Stimulated activated CD8-positive, alpha-beta memory T cell treated with anti-CD3 and anti-CD28 coated beads, Interleukin-12 subunit alpha, Interleukin-12 subunit beta, amount 100 ng/mL, for 24 hours (primary cell): ENCODE measurements around the gene DHRSX.
"Not testable (repeated sequence)": the region's sequence is repeated elsewhere in the genome, so short reads cannot be mapped to it uniquely, and the experiment has no call there.

Experiments
- DNase-seq: peaks from one replicate; pipeline ENCODE4 v3.0.0-alpha.2; 2020; ENCODE audit errors: extremely low read depth

DHRSX gene

DNA sequence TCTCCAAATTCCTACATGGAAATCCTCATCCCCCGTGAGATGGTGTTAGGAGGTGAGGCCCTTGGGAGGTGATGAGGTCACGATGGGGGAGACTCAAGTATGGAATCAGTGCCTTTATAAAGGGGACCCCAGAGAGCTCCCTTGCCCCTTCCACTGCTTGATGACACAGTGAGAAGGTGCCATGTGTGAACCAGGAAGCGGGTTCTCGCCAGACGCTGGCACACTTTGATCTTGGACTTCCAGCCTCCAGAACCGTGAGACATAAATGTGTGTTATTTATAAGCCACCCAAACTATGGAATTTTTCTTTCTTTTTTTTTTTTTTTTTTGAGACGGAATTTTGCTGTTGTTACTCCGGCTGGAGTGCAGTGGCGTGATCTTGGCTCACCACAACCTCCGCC lies 237.6 kb downstream of the DHRSX start:
- no peak for DNase-seq

DNA sequence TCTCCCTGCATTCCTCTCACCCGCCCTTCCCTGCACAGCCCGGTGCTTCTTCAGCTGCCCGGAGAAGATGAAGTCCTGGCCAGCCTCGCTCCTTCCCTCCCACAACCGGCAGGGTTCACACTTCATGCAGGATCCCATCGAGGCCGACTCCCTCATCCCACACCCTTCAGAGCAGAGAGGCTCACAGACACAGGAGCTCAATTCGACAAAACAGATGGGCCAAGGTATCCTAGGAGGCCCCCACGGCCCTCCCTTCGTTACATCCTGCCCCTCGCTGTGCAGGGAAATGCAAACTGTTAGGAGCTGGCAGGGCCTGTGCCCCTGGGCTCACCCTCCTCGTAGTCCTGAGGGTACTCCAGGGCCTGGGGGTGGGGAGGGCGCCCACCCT lies 238.1 kb downstream of the DHRSX start:
- DNase-seq = no peak

DNA sequence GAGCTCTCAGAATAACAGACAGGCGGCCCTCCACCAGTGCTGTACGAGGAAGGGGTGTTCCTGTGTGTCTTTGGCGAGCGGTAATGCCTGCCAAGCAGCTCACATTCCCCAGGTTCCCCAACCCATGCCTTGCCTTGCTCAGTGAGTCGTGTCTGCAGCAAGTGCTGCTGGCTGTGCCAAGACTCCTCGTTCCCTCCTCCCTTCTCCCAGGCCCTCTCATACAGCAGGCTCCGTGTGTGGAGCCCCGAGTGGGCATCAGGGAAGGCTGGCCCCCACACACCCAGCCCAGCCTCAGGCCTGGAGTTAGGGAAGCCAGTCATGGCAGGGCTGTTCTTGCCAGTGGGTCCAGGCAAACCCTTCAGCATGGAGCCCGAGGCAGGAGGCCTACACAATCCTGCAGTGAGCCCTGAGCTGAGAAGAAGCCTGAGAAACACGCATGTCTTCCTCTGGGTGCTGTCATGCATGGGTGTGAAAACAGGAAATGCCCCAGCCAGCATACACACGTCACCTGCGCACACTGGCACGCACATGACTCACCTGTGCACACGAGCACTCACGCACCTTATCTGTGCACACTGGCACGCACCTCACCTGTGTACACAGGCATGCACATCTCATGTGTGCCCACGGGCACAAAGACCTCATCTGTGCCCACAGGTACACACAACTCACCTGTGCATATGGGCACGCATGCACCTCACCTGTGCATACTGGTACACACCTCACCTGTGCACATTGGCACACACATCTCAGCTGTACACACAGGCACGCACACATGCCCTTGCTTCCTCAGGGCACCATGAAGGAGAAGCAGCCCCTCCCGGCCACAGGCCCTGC lies 238.7 kb downstream of the DHRSX start:
- DNase-seq = no peak

DNA sequence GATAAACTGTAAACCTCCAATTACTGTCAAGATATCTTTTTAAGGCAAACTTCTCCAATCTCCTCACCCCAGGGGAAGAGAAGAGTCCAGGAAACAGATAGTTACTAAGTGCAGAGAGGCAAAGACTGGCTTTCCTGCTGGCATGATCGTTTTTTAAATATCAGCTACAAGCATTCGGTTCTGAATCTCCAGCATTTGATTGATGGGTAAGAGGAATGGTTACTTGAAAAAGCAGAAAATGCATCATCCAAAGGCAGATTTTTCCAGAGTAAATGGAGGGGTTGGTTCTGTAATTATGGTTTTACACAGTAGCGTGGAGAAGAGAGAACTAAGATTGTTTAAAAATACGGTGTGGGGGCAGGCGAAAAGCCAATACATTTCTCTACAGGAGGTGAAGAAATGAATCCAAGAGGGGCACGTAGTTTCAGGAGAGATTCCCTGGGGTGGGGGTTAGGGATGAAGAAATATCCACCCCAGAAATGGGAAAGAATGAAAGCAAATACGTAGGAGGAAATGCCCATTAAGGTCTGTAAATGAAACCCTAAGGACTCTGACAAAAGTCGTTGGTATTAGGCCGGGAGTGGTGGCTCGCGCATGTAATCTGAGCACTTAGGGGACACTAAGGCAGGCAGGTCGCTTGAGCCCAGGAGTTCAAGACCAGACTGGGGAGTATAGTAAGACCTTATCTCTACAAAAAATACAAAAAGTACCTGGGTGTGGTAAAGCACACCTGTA lies 248.3 kb downstream of the DHRSX start:
- no peak for DNase-seq

DNA sequence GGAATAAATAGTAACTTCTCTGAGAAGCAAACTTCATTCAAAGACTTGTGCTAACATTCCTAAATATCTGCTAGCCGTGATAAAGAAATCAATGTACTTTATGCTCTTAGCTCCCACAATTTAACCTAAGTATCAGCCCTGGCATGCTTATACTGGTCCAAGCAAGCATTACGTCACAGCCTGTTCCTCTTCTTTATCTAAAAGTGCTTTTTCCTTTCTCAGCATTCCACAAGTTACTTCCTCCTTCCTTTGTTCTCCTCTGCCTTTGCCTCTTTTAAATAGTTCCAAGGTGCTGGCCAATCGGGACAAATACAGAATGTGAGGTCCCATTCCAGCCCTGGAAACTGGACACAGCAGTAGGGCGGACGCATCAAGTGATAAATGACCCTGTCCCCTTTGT lies 249.6 kb downstream of the DHRSX start:
- DNase-seq = no peak

DNA sequence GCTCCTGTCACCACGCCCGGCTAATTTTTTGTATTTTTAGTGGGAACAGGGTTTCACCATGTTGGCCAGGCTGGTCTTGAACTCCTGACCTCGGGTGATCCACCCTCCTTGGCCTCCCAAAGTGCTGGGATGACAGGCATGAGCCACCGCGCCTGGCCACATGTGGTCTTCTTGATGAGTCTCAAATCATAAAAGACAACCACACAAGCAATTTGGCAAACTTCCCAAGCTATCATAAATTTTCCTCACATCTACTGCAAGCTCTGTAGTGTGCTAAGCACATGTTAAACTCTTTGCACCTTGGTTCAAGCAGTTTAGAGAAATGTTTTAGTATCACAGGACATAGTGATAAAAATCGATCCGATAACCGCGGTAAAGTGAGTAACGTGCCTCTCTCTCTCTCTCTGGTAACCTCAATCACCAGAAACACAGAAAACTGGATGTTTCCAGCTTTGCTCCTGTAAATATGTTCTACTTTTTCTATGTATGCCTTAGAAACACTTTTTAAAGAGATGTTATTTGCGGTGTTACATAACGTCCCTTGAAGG lies 256.8 kb downstream of the DHRSX start:
- no peak for DNase-seq

DNA sequence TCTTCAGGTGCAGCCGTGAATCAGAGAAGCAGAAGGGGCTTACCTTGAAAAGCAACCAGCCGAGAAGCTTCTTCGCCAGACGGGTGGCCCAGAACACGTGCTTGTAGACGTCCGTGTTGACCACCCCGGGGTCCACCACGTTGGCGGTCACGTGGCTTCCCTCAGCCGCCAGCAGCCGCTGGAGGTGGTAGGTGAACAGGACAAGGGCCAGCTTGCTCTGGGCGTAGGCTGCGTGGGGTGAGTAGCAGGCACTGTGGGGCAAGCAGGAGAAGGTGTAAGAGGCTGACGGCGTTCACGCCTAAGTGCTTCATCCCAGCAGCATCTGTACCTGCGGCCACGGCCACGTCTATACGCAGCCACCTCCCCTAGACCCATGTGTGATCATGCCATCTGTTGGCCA lies 257.8 kb downstream of the DHRSX start:
- no peak for DNase-seq

DNA sequence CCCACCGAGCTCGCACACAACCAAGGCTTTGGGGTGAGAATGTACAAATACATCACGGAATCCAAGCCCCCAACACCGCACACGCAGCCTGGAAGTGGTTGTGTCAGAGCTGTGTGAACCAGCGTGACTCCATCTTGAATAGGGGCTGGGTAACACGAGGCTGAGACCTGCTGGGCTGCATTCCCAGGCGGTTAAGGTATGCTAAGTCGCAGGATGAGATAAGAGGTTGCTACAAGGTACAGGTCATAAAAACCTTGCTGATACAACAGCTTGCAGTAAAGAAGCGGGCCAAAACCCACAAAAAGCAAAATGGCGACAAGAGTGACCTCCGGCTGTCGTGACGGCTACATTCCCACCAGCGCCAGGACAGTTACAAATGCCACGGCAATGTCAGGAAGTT lies 258.4 kb downstream of the DHRSX start:
- DNase-seq = no peak

DNA sequence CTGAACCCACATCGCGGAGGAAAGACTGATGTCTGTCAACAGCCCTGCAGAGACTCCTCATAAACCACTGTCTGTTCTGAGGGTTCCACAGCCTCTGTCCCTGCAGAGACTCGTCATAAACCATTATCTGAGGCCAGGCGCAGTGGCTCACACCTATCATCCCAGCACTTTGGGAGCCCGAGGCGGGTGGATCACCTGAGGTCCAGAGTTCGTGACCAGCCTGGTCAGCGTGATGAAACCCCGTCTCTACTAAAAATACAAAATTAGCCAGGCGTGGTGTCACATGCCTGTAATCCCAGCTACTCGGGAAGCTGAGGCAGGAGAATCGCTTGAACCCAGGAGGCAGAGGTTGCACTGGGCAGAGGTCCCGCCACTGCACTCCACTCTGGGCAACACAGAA lies 259.3 kb downstream of the DHRSX start:
- not testable (repeated sequence) for DNase-seq

DNA sequence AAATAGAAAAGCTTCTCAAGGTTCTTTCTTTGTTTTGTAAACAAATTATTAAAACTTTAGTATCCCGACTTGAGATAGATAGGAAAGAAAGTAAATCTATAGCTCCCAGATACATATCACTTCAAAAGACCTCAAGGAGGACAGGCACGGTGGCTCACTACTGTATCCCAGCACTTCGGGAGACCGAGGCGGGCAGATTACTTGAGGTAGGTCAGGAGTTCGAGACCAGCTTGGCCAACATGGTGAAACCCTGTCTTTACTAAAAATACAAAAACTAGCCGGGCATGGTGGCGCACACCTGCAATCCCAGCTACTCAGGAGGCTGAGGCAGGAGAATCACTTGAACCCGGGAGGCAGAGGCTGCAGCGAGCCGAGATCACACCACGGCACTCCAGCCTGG lies 260.0 kb downstream of the DHRSX start:
- not testable (repeated sequence) for DNase-seq

DNA sequence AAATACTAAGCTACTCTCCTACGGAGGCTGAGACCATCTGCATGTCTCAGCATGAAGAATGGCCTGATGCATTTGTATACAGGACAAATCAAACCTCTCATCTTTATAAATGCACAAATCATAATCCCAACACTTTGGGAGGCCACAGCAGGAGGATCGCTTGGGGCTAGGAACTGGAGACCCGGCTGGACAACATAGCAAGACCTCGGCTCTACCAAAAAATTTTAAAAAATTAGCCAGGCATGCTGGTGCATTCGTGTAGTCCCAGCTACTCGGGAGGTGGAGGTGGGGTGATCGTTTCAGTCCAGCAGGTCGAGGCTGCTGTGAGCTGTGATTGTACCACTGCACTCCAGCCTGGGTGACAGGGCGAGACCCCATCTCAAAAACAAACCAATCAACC lies 262.8 kb downstream of the DHRSX start:
- no peak for DNase-seq

DNA sequence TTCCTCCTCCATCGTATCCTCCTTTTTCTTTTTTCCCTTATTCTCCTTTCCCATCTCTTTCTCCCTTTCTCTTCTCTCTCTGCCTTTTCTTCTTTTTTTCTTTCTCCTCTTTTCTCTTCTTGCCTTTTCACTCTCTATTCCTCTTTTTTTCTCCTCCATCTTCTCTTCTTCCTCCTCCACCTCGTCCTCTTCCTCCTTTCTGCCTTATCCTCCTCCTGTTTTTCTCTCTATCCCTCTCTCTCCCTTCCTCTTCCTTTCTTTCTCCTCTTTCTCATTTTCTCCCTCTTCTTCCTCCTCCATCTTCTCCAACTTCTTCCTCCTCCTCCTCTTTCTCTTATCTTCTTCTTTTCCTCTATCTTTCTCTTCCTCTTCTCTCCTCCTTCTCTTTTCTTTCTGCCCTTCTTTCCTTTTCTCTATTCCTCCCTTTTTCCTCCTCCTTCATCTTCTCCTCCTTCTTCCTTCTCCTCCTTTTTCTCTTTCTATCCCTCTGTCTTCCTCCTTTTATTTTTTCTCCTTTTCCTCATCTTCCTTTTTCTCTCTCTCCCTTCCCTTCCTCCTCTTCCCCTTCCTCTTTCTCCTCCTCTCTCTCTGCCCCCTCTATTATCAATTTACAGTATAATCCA lies 269.1 kb downstream of the DHRSX start:
- no peak for DNase-seq

DNA sequence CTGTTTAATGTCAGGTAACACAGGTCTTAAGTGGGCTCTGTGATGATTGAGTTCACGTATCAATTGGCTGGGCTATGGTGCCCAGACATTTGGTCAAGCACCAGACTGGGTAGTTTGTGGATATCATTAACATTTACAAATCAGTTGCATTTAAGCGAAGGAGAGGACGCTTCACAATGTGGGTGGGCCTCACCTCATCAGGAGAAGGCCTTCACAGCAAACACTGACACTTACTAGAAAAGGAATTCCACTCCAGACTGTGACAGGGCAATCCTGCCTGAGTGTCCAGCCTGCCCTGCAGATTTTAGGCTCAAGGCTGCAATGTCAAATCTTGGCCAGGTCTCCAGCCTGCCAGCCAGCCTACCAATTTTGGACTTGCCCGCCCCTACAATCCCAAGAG lies 270.3 kb downstream of the DHRSX start:
- DNase-seq = no peak

DNA sequence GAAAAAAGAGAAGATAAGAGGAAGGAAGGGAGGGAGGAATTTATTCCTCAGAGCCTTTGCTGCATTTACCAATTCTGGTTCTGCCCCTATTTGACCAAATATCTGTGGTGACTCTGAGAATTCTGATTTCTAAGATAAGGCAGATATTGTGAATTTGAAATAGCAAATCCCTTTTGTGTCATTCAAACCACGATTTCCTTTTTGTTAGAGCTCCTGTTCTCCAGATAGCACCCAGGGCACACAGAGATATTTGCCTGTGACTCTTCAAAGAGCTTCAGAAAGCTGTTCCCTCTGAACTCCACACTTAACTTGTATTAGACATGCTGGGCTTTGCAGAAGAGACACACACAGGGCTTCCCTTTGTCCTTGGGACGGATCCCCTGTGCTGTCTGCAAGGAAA lies 272.2 kb downstream of the DHRSX start:
- no peak for DNase-seq

DNA sequence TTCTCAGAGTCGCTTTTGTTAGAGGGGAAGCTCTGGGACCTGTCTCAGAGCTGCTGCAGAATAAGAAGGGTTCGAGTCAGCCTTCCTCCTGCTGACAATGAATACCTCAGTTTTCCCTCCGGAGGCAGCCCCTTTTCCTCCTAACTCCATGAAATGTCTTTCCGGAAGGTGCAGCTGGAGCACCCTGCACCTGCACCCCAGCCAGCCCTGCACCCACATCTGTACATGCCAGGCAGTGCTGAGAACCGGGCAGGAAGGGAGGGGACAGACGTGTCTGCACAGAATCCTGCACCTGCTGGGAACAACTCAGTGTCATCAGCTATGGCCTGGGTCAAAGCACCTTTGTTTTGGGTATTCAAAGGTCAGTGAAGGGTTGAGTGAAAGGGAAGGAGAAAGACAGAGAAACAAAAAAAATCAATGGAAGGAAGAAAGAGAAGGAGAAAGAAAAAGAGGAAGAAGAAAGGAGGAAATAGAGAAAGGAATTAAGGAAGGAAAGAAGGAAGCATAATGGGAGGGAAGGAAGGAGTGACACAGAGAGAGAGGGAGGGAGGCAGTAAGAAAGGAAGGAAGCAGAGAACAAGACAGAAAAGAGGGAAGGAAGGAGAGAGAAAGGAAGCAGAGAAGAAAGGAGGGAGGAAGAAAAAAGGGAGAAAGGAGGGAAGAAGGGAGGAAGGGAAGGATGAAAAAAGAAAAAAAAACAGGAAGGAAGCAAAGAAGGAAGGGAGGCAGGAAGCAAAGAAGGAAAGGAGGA lies 273.7 kb downstream of the DHRSX start:
- DNase-seq = no peak

DNA sequence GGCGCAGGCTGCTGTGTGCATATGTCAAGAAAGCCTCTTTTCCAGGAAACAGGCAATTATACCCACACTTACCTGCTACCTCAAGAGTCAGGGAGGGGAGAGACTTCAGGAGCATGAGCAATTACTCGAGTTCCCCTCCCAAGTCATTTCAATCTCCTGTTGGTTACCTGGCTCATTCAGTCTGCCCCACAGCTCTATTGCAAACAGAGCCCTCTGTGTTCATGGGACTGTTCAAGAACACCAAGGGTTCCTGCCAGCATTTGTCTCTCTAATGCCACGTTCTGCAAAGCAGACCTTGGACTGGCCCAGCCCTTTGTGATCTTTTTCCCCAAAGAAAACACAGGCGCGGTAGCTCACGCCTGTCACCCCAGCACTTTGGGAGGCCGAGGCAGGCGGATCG lies 274.6 kb downstream of the DHRSX start:
- no peak for DNase-seq

DNA sequence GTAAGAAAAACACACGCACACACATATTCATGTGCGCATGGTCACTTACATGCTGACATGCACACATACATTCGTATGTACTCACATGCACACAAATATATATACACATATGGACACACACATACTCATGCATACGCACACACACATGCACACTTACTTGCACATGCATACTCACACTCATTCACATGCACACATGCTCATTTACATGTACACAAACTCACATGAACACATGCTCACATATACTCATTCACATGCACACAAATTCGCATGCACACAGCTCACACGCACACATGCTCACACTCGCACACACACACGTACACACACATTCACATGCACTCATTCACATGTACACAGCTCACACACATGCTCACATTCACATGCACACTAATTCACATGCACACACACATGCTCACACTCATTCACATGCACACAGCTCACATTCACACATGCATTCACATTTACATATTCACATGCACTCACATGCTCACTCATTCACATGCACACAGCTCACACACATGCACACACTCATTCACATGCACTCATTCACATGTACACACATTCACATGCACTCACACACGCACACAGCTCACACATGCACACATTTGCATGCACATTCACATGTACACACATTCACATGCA lies 276.1 kb downstream of the DHRSX start:
- no peak for DNase-seq

DNA sequence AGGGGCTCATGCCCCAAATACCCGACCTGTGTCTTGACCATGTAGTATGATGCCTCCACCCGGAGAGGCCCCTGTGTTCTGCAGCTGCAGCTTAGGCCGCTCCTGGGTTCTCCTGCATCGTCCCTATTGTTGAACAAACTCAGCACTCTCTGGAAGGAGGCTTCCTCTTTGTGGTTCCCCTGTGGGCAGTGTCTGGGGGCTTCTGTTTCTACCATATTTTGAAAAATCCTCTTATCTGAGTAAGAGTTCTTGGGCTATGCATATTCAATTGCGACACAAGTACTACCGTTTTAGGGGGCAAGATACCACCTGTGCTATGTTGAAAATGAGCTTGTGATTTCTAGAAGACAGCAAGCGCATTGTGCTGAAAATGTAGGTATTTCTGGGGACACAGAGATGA lies 276.6 kb downstream of the DHRSX start:
- no peak for DNase-seq

DNA sequence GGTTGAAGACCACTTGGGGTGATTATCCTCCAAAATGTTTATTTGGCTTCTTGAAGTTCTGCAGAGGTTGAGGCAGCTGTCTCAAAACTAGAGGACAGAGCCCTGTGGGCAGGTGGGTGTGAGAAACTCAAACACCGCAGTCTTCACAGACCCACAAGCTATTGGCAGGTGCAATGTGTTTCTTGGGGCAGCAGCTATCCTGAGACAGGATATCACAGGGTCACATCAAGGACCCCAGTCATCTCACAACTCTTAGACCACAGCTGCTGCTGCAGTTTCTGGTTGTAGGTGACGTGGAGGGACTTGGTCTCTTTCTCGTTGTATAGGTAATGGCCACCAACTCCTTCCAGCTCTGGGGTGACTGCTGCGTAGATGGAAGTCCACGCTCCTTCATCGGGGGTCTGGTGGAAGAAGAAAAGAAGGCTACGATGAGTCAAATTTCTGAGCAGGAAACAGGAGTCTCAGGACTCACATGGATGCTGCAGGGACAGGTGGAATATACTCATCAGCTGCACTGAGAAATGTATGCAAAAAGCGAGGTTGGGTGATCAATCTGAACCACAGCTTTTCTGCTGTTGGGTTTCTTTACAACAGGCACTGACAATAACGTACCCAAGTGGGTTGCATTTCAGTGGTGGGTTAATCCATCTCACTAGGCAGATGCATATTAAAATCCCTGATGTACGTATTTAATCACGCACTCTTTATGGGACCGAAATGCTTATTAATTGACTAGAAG lies 279.8 kb downstream of the DHRSX start:
- DNase-seq = no peak

DNA sequence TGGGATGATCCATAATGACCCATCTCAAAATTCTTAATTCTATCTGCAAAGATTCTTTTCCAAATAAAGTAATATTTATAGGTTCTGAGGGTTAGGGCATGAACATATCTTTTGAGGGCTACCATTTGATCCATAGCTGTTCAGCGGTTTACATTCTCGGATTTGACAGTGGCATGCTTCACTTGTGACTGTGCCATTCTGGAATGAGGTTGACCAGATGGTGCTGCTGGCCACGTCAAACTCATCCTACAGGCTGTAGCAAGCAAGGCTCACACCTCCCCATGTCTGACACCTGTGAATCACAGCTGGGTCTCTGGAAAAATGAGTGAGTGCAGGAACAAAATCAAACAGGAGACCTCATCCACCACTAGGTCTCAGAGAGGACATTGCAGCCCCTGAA lies 280.5 kb downstream of the DHRSX start:
- no peak for DNase-seq
